Fibroblast of skin of left biceps (primary cell): Measurements from ENCODE around the gene FBXO9.

ENCODE experiments used
- DNase-seq, 2 experiments: peaks; one replicate each; pipeline ENCODE4 v3.0.0-alpha.2; 2013; ENCODE audit warnings: low read depth in 2 of 2

The FBXO9 gene

DNA sequence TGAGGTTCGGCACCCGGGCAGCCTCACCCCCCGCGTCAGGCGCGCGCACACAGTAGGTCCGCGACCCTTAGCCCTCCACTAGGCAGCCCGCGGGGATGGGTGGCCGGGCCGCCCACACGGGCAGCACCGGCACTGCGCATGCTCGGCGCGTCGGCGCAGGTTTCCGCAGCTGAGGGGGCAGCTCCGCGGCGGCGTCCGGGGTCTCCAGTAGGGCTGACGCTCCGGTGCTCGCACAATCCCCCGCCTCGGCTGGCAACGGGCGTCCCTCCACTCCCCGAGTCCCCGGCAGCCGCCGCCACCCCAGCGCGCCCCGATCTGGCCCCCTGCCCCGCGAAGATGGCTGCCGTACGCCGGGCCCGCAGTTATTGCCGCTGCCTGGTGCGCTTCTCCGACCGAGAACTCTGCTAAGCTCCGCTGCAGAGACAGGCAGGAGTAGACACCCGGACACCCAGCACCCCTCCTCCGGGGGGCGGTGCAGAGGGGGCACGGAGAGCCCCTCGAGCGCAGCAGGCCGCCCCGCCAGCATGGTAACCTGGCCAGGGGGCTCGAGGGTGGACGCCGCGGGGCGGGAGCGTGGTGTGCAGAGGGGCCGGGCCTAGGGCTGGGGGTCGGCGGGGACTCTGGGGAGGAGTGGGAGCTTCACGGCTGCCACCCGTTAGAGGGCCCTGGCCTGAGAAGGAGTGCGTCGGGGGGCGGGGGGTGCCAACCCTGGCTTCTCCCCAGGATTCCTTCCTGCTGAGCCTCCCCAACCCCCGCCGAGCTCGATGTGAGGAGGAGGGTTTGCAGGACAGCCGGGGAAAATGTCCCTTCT lies at the start of gene FBXO9:
FBXO9 (plus strand) TSS at position 139 of the 811 bp plus-strand sequence; CDS start at position 525, 386 bp downstream.
- no peak for DNase-seq

- DNase-seq: no peak
Observed at GRCh38 chr6:53015486-53015885, 49.7 kb upstream of the FBXO9 start.

DNA sequence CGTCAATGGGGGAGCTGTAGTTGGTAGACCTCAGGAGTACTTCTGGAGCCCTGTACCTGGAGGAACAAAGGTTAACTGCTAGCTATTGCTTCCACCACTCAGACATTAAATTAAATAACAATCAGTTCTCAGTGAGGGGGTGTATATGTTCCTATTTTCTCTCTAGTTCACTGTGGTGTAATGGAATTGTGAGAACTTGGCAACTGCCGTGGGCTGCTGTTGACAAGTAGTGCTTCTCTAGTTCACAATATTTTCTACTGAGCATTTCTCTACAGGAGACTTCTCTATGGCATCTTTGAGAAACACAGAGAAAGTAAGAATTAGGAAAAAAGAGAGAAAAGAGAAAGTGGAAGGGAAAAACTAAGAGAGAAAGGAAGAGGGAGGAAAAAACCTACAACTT lies 46.8 kb upstream of the FBXO9 start:
- no peak for DNase-seq

DNA sequence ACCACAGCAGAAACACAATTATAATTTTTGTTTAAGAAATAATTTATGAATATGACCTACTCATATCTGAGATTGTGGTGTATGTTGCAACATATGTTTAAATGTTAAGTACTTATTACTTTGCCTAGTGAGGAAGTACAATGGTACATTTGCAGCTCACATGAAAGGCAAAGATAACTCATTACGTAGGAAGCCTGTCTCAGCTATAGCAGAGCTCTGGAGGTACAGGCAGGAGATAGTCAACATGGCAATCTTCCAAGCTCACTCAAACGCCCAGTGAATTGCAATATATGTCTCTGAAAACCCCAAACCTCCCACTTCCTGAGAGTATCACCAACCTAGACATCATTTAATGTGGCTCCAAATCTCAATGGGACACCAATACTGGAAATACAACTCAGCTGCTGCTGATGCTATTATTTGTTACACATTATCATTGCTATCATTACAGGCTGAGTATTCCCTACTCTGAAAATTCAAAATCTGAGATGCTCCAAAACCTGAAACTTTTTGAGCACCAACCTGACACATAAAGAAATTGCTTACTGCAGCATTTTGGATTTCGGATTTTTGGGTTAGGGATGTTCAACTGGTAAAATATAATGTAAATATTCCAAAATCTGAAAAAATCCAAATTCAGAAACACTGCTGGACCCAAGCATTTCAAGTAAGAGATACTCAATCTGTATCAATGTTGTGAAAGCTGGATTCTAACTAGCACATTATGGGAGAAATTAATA lies 45.0 kb upstream of the FBXO9 start:
- DNase-seq: no peak

GRCh38 chr6:53023323-53023722 lies 41.9 kb upstream of the FBXO9 start:
- no peak for DNase-seq

GRCh38 chr6:53026526-53026925 lies 38.7 kb upstream of the FBXO9 start:
- DNase-seq: no peak

- DNase-seq: no peak
Observed at GRCh38 chr6:53027131-53027718, 38.0 kb upstream of the FBXO9 start.

DNA sequence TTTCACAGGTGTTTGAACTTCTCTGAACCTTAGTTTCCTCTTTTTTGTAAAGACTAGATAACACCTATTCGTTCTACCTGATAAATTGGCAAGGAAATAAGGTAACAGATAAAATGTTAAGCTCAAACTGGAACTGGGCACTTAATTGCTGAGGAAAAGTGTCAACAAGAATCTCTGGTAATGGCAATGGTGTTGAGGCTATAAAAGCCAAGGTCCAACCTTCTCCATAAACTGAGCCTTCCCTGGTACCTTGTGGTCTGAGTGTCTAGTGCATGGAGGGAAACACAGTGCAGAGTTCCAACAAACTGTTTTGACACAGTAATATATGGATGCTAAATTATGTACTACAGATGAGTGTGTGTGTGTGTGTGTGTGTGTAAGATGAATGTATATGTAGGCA lies 36.7 kb upstream of the FBXO9 start:
- DNase-seq: no peak

DNA sequence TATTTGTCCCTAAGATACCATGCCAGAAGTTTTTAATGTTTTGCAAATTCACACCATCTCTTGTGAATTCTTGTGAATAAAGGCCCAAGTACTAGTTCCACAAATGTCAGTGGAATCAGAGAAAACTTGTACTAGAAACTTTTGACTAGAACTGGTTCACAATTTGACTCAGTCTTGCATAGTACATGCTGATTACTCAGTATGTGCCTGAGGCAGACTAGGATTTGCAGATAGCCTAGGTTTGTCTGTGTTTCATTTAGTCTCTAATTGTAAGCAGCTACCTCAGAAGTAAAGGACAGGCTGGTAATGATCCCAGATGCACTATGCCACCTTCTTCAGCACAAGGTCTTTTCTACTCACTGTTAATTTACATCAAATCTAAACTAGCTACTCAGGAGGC lies 35.9 kb upstream of the FBXO9 start:
- DNase-seq: no peak

- DNase-seq: no peak
Observed at GRCh38 chr6:53029761-53030160, 35.4 kb upstream of the FBXO9 start.

- DNase-seq: no peak
Observed at GRCh38 chr6:53031281-53031680, 33.9 kb upstream of the FBXO9 start.

DNA sequence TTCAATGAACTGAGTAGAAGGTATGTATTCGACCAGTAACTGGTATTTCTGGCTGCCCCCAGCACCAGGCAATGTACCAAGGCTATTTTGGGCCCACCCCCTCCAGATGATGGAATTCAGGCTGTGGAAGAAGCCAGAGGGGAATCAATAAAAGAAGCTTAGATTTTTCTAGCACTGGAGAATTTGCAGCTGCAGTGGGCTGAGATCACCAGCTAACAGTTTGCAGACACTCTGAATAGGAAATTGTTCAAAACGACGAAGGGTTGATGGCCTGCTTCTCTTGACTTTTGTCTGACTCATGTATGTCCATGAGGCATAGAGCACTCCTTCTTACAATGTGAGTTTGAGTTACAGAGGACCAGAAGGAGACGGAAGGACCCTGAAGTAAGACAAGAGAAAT lies 32.4 kb upstream of the FBXO9 start:
- DNase-seq: no peak

DNA sequence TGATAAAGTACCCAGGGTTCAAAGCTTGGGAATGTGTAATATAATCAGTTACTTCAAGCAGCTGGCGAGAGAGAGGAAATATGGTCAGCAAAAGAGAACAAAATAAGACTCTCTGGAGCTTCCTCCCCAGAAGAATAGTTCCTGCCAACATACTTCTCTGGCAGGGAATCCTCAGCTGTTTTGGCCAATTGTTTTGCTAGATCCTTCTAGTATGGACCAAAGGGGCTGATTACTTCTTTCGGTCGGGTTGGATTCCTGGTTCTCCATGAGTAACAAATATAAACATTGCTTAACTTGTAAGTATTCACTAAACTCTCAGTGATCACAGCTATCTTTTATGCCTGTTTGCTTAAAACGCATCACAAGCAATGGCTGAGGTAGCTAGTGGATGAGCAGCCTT lies 31.4 kb upstream of the FBXO9 start:
- DNase-seq: no peak

- DNase-seq: no peak
Observed at GRCh38 chr6:53035549-53036213, 29.5 kb upstream of the FBXO9 start.

- DNase-seq: no peak
Observed at GRCh38 chr6:53038141-53038540, 27.1 kb upstream of the FBXO9 start.

GRCh38 chr6:53038596-53038995 lies 26.6 kb upstream of the FBXO9 start:
- DNase-seq: no peak

GRCh38 chr6:53041356-53041755 lies 23.8 kb upstream of the FBXO9 start:
- peak in 1 of 2 experiments; percentile 44 for DNase-seq

DNA sequence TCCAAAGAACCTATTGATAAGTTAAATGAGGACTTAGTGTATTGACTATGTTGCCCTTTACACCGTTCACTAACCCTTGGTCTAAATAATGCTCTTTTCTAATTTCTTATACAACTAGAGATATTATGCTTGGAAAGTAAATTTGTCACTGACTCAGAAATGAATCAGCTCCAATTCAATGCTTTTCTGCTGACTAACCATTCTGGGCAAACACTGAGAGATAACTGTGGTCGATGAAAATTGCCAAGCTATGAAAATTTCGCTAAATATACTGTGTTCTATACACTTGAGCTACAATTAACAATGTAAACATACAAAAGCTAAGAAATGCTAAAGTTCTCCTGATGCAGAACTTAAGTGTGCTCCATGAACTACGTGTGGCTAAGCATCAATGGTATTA lies 23.1 kb upstream of the FBXO9 start:
- DNase-seq: peak; percentile 91

GRCh38 chr6:53043581-53043980 lies 21.6 kb upstream of the FBXO9 start:
- DNase-seq: no peak

DNA sequence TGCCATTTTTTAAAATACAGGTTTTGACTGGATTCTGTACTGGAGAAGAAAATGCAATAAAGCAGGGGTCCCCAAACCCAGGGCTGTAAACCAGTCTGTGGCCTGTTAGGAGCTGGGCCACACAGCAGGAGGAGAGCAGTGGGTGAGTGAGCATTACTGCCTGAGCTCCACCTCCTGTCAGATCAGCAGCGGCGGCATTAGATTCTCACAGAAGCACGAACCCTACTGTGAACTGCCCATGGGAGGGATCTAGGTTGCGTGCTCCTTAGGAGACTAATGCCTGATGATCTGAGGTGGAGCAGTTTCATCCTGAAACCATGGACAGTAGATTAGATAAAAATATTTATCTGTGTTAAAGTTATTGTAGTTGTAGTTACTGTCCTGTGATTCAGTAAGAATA lies 21.1 kb upstream of the FBXO9 start:
- no peak for DNase-seq

- DNase-seq: no peak
Observed at GRCh38 chr6:53044572-53044971, 20.6 kb upstream of the FBXO9 start.
